RPMI7951 (cell line): Measurements from ENCODE around the gene RPS19. TPM values are rescaled to one million over a fixed set of nuclear protein-coding genes. Genes with fewer than 3 reads are reported as not detected.

Experiments
- DNase-seq: peaks from one replicate; pipeline ENCODE4 v3.0.0-alpha.2; 2012; ENCODE audit warnings: low read depth
- total RNA-seq: library from RNA; depleted of rRNA; stranded (reverse); fragments of >200 nt; shearing (Covaris generic); gene quantifications from 2 replicates; pipeline ENCODE4 v1.2.3, GENCODE V29; 2014; rRNA removed

The RPS19 gene
- 1,675 and 2,627 TPM in 2 replicates for total RNA-seq

DNA sequence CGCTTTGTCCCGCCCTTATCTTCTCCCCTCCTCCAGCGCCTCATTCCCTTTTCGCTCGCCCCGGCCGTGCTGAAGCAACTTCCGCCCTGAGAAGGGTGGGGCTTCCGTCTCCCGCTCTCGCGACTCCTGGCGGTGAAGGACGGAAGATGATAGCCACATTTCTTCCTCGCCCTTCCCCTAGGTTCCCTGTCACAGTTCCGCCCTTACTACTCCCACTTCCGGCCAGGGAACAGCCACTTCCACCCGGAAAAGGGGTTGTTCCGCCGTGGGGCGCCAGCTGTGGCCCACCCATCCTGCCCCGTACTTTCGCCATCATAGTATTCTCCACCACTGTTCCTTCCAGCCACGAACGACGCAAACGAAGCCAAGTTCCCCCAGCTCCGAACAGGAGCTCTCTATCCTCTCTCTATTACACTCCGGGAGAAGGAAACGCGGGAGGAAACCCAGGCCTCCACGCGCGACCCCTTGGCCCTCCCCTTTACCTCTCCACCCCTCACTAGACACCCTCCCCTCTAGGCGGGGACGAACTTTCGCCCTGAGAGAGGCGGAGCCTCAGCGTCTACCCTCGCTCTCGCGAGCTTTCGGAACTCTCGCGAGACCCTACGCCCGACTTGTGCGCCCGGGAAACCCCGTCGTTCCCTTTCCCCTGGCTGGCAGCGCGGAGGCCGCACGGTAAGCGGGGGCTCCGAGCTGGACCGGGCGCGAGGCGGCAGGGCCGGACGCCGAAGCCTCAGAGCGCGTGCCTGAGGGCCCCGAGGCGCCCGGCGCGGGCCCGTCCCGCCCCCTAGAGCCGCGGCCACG is at the start of gene RPS19:
RPS19 (plus strand) TSS at position 638 of the 801 bp plus-strand sequence. CDS start 520 bp downstream, outside the sequence.
- DNase-seq: peak; percentile 98

DNA sequence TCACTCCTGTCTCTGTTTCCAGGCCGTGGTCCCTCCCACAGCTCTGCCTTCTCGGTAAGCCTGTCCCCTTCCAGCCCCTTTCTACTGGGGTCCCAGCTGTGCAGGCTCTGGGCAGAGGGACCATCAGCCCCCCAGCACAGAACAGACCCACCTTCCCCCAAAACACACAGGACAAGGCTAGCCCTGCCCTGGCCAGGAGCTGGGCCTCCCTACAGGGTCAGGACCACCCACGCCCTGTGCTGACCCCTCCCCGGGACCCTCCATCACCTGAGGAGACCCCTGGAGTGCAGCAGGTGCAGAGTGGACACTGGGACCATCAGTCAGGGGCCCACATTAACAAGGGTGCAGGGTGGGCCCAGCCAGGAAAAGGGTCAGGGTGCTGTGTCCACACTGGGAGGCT is 49.8 kb upstream of the RPS19 start:
- no peak for DNase-seq

DNA sequence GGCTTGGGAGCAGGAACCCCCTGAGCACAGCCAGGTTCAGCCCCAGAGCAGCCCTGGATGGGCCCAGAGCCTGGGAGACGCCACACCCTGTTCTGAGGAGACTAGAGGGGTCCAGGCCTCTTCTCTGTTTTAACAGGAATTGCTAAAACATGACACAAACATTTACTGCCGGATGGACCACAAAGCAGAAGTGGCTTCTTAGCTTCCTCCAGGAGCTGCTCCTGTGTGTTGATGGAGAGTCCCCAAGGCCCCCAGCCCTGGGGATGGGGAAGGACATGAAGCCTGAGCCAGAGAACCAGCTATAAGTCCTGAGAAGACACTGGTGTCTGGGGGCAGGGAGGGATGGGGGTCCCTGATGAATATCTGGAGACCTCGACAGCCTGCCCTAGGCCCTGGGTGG is 49.0 kb upstream of the RPS19 start:
- DNase-seq: no peak

DNA sequence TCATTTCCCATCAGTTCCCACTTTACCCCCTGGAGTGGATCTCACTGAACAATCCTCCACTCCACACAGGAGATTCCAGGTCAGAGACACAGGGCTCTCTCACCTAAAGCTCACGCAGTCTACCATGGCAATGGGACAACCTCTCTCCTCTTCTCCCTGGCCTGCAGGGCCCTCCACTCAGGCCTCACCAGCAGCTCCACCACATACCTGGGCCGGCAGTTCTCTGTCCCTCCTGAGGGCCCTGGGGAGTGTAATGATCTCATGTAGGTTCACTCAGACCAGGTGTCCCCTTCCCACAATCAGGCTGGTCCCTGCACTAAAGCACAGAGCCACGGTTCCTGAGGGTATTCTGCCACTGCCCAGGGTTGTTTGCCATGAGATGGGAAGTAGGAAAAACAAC is 48.1 kb upstream of the RPS19 start:
- no peak for DNase-seq

DNA sequence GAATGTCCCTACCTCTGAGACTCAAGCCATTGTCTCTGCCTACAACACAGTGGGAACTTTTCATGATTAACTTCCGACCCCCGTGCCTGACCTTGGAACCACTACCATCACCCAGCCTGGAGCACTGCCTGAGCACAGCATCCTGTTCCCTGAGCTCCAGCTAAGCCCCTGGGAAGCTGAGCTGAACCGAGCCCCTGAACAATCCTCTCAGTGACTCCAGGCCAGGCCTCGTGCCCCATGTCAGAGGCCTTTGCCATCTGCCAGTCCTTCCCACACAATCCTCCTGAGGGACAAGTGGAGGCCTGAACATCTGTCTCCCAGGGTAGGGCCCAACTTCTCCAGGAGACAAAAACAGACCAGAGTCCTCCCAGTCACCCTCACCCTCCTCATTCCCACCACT is 46.1 kb upstream of the RPS19 start:
- no peak for DNase-seq

DNA sequence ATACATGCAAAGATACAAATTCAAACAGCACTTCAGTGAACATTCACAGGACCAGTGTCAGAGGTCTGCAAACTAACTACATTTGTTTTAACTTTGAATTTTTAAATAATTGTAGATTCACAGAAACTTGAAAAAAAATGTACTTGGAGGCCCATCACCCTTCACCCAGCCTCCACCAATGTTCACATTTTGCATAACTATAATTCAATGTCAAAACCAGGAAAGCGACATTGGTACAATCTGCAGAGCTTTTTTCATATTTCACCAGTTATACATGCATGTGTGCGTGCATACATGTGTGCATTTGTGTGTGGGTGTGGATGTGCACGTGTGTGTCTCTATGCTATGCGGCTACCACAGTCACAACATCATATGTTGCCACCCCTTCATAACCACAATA is 44.8 kb upstream of the RPS19 start:
- no peak for DNase-seq

DNA sequence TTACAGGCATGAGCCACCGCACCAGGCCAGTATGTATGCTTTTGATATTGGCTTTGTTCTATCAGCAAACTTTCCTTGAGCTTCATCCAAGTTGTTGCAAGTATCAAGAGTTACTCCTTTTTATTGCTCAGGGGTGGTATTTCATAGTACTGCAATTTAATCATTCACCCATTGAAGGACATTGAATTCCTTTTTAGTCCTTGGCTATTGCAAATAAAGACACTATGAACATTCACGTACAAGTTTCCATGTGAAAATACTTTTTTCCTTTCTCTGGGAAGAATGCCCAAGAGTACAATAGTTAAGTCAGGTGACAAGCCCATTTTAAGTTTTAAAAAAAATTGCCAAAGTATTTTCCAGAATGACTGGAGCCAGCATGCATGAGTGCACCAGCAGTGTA is 43.3 kb upstream of the RPS19 start:
- DNase-seq: no peak

DNA sequence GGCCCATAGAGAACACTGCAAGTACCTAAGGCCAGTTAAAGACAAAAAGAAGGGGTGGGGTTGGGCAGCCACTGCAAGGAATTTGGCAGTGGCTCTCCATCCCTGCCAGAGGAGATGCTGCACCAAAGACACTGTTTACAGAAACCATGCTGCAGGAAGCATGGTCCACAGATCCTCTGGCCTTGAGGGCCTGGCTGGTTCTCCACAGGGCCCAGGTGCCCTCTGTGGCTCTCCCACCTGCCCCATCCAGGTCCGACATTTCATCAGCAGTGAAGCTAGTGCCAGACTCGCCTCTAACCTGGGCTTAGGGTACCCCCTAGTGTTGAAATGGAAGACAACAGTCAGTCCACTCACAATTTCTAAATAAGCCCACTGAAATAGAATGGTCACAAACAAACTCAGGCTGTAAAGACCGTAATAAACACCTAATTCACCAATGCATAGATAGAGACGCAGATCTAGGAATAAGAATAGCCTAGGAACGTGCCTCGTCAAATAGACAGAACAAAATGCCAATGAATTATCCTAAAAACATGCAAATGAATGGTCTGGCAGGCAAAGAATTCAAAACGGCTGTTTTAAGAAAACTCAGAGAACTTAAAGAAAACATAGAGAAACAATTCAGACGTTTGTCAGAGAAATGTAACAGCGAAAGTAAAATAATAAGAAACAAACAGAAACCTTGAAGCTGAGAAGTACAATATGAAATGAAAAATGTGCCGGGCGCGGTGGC is 38.9 kb upstream of the RPS19 start:
- peak; percentile 21 for DNase-seq

DNA sequence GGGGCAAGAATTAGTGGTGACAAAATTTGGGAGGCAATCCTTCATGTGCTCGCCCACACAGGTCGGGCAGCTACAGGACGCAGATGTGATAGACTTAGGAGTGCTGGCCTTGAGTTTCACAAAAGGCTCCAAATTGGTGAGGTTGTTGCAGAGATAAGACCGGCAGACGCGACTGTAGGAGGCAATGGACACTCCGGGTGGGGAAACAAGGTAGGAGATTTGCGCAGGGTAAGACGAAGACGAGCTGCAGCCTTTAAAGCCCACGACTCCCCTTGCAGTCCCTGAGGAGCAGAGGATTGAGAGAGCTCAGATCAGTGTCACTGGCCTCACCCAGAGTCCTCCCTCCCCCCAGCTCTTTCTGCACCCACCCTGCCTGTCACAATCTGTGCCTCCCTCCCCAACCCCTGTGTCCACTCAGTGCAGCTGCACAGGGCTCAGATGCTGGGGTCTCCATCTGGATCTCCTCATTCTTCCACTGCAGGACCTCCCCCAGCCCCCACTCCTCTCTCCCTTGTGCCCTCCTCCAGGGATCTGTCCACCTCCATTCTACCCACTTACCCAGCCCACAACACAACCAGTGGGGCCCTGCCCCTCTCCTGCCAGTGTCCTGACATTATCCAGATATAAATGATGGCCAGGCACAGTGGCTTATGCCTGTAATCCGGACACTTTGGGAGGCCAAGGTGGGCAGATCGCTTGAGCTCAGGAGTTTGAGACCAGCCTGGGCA is 21.9 kb upstream of the RPS19 start:
- no peak for DNase-seq

DNA sequence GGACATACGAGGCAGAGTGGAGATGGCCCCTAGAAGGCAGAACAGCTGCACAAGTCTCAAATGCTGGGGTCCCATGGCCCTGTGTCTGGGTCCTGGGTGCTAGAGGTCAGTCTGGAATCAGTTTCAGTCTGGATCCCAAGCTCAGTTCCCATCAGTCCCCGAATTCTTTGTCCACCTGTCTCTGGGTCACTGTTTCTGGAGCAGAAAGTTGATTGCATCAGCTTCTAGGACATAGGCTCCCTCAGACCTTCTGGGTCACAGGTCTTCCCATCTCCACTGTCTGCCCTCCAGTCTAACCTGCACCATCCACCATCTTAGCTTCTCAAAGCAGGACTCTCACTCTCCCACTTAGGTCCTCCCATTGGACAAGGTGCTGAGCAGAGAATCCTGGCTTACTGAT is 20.8 kb upstream of the RPS19 start:
- no peak for DNase-seq

DNA sequence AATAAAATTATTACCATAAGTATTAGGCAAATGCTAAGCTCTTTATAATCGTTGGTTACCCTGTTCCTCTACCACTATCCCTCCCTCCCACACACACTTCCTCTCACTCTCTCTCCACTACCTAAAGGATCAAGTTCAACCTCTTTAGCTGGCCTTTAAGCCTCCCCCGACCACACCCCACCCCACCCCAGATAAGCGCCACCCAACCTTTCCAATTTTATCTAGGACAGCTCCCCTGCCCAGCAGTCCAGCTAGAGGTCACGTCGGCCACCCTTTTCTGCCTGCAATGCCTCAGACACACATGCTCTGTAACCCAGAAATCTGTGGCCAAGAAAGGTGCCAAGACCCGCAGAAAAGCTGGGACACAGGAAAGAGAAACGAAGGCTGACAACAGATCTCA is 16.7 kb upstream of the RPS19 start:
- DNase-seq: no peak

DNA sequence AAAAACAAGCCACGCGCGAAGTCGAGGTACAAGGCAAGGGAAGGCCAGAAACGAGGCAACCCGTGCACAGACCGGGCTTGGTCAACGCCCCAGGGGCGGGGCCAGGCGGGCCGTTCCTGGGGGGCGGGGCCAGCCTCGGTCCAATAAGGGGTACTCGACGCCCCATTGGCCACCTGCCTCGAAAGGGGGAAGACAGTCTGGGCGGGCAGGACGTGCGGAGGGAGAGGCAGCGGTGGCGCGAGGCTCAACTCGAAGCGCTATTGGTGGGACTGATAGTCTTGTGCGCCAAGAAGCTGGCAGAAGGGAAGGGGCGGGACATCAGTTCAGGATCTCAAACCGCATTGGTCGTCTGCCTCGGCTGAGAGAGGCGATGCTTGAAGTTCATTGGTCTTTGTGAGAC is 15.5 kb upstream of the RPS19 start, which contains the start of gene LYPD4:
LYPD4 (minus strand) TSS at position 83 of the 400 bp plus-strand sequence. CDS start 5,398 bp downstream, outside the sequence.
- DNase-seq: no peak

DNA sequence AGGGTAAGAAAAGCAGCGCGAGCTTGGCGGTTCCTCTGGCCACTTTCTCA is 15.2 kb upstream of the RPS19 start, which contains the start of gene DMRTC2:
DMRTC2 (plus strand) TSS at position 42 of the 50 bp plus-strand sequence. CDS start 2,387 bp downstream, outside the sequence.
- no peak for DNase-seq

DNA sequence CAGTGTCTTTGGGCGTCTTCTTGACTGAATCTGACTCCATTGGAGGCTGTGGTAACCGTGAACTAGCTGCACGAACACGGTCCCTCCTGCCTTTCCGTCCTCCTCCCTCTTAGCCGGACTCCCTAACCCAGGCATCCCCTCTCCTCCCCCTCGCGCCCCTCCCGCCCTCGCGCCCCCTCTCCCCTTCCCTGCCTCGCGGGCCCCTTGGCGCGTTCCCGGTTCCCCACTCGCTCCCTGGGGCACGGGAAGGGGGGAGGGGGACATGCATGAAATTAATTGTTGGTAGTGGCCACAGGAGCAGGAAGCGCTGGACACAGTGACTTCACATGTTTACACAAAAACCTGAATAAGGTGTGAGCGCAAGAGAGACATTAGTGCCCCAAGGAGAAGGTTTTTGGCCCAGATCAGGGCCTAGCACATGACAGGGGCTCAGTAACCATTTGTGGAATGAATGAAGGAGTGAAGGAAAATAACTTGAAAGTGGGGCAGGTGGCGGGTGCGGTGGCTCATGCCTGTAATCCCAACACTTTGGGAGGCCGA is 14.9 kb upstream of the RPS19 start:
- DNase-seq: no peak

DNA sequence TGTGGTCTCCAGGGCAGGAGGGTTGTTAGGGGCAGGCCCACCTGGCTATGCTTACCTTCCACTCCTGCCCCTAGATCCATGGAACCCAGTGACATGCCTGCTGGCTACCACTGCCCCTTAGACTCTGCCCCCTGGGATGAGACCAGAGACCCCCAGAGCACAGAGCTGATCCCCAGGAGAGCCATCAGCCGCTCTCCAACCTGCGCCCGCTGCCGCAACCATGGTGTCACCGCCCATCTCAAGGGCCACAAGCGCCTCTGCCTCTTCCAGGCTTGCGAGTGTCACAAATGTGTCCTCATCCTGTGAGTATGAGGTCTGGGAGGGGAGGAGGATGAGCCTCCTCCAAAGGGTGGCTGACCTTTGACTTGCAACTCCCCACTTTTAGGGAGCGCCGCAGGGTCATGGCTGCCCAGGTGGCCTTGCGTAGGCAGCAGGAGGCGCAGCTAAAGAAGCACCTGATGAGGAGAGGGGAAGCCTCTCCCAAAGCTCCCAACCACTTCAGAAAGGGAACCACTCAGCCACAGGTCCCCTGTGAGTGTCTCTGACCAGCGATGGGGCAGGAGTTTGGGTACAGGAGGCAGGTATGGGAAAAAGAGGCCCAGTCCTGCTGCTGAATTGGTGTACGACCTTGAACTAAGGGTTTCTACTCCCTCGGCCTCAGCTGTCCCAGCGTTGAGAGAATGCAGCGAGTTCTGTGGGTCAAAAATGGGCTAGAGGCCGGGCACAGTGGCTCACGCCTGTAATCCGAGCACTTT is 12.5 kb upstream of the RPS19 start:
- no peak for DNase-seq

DNA sequence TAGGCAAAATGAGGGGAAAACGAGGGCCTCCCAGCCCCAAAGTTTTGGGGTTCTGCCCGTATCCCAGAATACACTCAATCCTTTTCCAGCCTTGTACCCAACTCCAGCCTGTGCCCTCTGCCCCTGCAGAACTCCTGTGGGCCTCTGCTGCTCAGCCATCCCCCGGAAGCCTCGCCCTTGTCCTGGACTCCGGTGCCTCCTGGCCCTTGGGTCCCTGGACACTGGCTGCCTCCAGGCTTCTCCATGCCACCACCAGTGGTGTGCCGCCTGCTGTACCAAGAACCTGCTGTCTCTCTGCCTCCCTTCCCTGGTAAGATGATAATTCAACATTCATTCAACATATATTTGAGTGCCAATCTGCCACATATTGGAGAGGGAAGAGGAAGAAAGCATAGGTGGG is 11.4 kb upstream of the RPS19 start:
- DNase-seq: no peak

DNA sequence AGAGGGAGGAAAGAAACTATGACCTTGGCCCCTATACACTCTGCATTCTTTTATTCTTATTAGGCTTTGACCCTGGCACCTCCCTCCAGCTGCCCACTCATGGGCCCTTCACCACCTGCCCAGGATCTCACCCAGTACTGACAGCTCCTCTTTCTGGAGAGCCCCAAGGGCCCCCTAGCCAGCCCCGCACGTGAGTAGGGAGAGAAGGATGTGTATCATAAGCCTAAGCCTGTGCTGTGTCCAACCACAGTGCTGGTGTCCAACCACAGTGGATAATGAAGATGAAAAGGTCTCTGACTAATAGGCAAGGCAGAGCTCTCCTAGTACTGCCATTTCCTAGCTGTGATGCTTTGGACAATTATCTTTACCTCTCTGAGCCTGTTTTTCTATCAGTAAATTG is 11.0 kb upstream of the RPS19 start:
- DNase-seq: no peak

DNA sequence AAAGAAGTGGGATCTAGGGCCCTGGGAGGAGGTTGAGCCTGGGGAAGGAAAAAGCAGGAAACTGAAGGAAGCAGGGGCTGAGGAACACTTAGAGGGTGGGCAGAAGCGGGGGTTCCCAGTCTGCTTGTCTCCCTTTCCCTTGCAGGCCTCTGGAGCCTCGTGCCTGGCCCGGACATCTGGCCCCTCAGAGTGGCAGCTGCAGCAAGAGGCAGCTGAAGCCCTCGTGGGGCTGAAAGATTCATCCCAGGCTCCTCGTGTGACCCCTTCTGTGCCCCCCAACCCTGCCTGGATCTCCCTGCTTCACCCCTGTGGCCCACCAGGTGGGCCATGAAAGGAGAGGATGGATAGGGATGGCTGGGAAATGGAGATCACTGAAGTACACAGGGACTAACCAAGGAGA is 9.7 kb upstream of the RPS19 start:
- DNase-seq: no peak

DNA sequence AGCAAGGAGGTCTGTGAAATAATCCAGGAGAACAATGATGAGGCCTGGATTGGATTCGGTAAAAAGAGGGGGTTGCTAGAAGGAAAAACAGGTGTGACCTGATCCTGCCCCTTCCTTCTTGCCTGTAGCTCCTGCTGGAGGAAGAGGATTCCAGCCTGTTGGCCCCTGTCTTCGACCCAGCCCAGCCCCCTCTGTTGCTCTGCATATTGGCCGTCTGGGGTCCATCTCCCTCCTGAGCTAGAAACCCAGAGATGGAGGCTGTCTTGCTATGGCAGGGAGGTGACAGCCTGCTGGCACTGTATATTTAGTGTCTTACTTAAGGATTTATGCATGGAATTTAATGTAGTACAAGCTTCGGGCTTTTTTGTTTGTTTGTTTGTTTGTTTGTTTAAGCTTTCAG is 8.6 kb upstream of the RPS19 start:
- DNase-seq: no peak

DNA sequence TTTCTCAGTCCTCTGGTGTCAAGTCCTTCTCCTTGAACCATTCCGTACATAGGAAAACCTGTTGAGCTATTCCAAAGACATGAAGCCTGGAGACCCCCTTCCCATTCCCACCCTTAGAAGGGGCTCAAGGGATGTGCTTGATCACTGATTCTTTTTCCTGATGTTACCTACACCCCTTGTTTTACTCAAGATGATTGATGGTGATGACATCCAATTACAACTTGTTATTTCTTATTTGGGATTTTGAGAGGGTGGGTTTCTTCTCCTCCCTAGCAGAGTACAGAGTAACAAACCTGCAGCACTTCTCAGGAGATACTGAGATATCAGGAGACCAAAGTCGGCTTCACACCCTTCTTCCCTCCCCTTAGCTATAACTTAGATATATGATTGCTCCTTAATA is 6.7 kb upstream of the RPS19 start:
- DNase-seq: no peak

DNA sequence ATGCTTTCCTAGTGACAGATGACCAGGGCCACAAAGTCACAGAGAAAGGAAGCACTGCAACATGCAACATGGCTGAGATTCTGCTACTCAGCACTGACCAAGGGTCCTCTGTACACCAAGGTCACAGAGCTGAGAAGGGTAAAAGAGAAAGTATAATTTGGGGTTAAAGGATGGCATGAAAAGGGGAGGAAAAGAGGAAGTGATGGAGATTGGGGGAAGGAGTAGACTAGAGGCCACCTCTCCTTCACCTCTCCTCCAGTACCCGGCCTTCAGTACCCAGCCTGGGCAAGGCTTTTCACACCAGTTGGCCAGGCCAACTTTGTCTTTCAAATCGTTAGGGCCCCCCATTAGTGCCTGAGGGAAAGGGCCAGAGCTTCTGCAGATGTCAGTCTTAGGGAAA is 6.3 kb upstream of the RPS19 start:
- DNase-seq: no peak

DNA sequence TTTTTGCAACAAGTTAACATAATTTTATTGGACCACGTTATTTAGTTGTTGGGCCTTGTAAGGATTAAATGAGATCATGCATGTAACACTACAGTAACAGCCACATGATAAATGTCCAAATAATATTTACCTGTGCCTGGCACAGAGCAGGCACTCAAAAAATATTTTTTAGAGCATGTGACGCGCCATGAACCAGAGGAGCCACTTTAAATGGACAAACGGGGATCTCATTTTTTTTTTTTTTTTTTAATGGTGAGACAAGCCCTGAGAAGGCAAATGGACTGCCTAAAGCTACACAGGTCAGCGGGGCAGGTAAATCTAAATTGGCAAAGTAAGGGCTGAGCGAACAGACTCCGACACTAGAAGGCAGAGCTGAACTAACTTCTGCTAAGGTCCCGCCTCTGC is 840 bp upstream of the RPS19 start:
- DNase-seq: no peak
